ENCODE measurements around the gene KIF20B. TPM values are rescaled to one million over a fixed set of nuclear protein-coding genes. Genes with fewer than 3 reads are reported as not detected.

KIF20B gene
- total and polyA plus RNA-seq, 9 donors, result 5.6 to 11.8 (median 8.6) TPM

Other genes with a start within 250 kb of the KIF20B start
- 1.2 TPM for gene SLC16A12, start 166.0 kb upstream of the KIF20B start, total RNA-seq
- 1 to 10 TPM in 7 of 8 donors, under 1 TPM in 1; 0.67 to 2.3 (median 1.6) TPM for gene SLC16A12, start 166.0 kb upstream of the KIF20B start, polyA plus RNA-seq (ENCODE audit: insufficient read depth in 1 of 8, insufficient read length in 8 of 8, low replicate concordance in 1 of 8)
- 13.5 TPM for gene PANK1, start 56.3 kb upstream of the KIF20B start, total RNA-seq
- gene PANK1, start 56.3 kb upstream of the KIF20B start, polyA plus RNA-seq (ENCODE audit: insufficient read depth in 1 of 8, insufficient read length in 8 of 8, low replicate concordance in 1 of 8), result 10 to 100 TPM; 13.0 to 17.1 (median 15.6) TPM

Data from muscle of leg (tissue), 9 donors.